Measurements from ENCODE around the gene ZBTB7C.

- TF ChIP-seq ZNF274 (IDR thresholded peaks at IDR 0.05; ENCODE audit: low read depth, low read length) (no peak), YY1 (IDR thresholded peaks at IDR 0.05; ENCODE audit: insufficient read depth, insufficient read length) (no peak), SUZ12 (IDR thresholded peaks at IDR 0.05; ENCODE audit: extremely low read depth, insufficient read depth, insufficient read length) (no peak)
Measured at GRCh38 chr18:48453330-48454066, 44.3 kb upstream of the ZBTB7C start.

Measured in NT2/D1 (cell line).